Measurements from ENCODE around the gene CHMP4B.

- TF ChIP-seq CTCF (IDR thresholded peaks at IDR 0.05) (no peak), ZFX (IDR thresholded peaks at IDR 0.05; ENCODE audit: borderline replicate concordance) (no peak)
Measured at GRCh38 chr20:33869283-33869682, 58.1 kb downstream of the CHMP4B start.
